Sciatic nerve (tissue), 2 donors: Measurements from ENCODE around the gene TSPAN14. TPM values are rescaled to one million over a fixed set of nuclear protein-coding genes. Genes with fewer than 3 reads are reported as not detected.

Source experiments
- ATAC-seq: fragments of 200-7000 bp; cut with Tn5 transposase; one replicate; pipeline ENCODE4 v1.9.1; 2020; ENCODE audit warnings: mild to moderate bottlenecking, moderate library complexity
- DNase-seq: peaks from one replicate; pipeline ENCODE4 v3.0.0-alpha.2; 2020; ENCODE audit warnings: low spot score
- intact Hi-C: fragments of 100-400 bp; cut with DNase I; formaldehyde crosslinking; loops from one replicate; pipeline ENCODE4 v1.14.2; 2022
- total RNA-seq: library from RNA; stranded (reverse); fragmentation: NEBNext Ultra II Directional; extraction: Animal tissue kit (Norgen Biotek cat#: 25700); gene quantifications from one replicate; pipeline ENCODE4 v1.2.1, GENCODE V29; 2021
- donor health status: DM: no; HTN: no; CAD: no.
- donor health status: DM: no; HTN: no; CAD: no.

Gene TSPAN14
- total RNA-seq, 1 donor from 2014 or later: 103 TPM

DNA sequence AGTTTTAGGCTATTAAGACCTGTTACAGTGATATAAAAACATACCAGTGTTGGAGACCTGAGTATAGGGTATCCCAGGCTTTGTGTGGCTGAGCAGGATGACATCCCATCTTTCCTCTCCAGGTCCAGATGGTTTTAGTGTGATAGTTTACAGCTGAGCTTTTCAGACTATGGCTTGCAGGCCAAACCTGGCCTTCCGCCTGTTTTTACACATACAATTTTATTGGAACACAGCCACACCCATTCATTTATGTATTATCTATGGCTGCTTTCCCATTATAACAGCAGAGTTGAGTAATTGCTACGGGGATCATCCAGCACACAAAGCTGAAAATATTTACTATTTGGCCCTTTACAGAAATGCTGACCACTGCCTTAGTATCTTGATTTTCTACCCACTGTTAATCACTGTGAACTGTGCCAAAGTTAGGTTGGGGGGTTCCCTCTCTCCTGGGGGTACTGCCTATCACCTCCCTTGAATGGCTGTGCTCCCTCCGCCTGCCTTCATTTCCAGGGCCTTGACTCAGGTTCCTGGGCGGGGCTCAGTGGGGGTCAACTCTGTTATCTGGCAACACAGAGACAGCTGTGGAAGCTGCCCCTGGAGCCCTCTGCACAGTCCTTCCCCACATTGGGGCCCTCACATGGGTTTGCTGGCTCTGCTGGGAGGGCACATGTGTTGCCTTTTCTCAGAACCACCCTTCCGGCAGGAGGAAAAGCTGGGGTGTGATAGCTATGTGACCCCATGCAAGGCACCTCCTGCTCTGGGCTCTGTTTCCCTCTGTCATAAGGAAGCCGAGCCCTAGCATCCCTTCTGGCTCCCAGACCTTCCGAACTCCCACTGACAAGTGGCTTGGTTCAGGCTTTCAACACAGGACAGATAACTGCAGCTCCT lies 43.3 kb downstream of the TSPAN14 start:
- ATAC-seq (peak; percentile 7), DNase-seq (no peak)
- intact Hi-C loops: loop anchor here (5.0 kb wide), 1 partner anchor 35 kb away; no protein-coding TSS in a partner anchor

DNA sequence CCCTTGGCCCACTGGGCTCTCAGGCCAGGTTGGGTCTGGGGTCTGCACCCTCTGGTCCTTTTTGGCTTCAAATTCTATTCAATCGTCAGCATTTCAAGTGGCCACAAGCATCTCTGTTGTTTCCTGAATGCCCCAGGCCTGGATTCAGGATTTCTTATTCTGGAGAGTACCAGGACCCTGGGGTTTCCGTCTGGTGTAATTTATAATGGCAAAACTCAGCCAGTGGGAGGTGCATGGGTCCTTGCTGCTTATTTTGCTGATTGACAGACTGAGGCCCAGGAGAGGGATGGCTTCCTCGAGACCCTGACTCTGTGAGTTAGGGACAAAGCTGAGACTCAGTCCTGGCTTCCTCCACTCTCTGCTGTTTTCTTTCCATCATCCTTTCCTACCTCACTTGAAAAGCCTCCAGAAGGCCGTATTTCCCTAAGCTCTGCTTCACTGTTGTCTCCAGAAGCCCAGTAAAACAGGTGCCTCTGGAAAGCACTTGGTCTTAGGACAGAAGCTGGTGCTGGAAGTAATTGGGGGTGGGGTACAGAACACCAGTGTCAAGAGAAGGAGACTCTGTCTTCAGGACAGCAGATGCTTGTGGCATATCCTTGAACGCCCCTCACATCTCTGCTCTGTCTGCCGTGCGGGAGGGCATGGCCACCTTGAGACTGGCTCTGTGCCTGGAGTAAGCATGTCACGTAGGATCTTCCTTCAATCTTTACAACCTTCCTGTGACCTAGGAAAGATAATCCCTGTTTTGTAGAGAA lies 44.1 kb downstream of the TSPAN14 start:
- ATAC-seq (peak; percentile 0), DNase-seq (no peak)
- intact Hi-C loops: loop anchor here (5.0 kb wide), 1 partner anchor 36 kb away; no protein-coding TSS in a partner anchor

DNA sequence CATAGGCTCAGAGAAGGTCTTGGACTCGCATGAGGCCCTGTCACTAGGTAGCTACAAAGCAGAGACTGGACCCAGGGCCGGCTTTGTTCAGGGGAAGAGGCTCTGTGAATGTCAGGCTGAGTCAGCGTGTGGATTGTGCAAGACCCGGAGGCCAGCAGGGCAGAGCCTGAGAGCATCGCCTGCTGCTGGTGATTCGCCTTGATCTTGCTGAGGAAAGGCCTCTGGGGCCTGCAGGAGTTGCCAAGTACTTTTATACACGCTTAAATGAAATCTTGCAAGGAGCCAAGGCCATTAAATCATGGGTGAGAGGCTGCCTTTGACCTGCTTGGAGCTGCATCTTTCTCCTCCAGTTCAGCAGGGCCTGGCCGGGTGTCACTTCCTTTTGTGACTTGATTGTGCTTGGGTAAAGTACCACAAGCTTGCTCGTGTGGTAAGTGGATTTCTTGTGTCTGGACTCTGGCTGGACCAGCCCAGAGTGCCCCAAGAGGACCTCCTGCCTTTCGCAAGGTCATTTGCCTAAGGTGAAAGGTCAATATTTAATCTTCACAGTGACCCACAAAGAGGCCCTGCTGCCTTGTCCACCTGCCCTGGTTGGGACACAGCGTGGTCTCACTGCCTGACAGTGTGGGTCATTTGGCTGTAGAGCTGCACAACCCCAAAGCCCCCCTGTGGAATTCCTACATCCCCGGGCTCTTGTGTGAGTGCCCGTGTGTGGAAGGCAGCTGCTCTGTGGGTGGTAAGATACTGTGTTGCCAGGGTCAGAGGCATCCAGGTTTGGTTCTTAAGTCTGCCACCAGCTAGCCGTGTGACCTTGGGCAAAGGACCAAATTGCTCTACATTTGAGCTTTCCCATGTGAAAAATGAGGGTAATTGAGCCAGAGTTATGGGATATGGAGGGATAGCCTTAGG lies 45.0 kb downstream of the TSPAN14 start:
- intact Hi-C loops: loop anchor here (5.0 kb wide), 1 partner anchor 37 kb away; no protein-coding TSS in a partner anchor
- peak; percentile 95 for ATAC-seq

DNA sequence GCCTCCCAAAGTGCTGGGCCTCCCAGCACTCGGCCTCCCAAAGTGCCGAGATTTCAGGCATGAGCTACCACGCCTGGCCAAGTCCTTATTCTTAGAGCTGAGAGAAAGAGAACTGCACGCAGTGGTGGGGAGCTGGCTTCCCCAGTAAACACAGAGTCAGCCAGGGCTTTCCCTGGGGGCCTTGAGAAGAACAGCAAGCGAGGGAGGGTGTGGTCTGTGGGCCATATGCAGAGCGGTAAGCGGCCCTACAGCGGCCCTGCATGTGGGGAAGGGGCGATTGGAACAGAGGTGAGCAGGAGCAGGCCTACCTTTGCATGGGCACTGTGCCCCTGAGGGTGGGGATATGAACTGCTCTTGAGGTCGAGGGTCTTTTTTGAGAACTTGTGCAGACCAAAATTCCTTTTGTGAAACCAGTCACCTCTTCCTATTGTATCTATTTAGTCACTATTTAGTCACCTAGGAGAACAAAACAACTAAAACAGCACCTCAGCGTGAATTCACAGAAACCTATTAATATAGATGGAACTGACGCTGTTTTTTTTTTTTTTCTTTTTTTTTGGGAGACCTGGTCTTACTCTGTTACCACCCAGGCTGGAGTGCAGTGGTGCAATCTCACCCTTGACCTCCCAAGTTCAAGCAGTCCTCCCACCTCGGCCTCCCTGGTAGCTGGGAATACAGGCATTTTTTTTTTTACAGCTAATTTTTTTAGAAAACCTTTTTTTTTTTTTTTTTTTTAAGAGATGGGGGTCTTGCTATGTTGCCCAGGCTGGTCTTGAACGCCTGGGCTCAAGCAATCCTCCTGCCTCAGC lies 46.7 kb downstream of the TSPAN14 start:
- intact Hi-C loops: loop anchor here (10.0 kb wide), 1 partner anchor 106 kb away; no protein-coding TSS in a partner anchor
- peak; percentile 59 for ATAC-seq
- DNase-seq: peak; percentile 76

More for the DNA sequence above, 45.0 kb downstream of the TSPAN14 start:
- DNase-seq: peak; percentile 93

DNA sequence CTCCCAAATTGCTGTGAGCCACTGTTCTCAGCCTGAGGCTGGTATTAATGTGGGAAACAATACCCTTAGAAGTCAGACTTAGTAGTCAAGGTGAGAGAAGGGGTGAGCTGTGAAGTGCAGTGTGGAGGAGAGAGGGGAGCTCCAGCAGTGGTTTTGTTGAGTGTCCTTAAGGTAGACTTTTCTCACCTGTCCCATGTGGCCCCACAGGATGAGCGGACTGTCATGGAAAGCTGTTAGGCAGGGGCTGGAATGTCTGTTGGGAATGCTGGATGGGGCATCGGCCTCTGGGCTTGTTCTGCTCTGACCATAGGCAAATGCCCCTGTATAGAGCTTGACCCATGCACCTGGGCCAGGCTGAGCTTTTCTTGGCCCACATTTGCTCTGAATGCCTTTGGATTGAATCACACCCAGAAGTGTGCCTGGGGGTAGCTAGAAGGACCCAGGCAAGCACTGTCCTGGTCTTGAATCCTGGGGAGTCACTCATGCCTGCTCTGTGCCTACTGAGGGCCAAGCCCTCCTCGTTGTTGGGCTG lies 47.3 kb downstream of the TSPAN14 start:
- DNase-seq (no peak), ATAC-seq (no peak)
- intact Hi-C loops: loop anchor here (10.0 kb wide), 1 partner anchor 107 kb away; no protein-coding TSS in a partner anchor

DNA sequence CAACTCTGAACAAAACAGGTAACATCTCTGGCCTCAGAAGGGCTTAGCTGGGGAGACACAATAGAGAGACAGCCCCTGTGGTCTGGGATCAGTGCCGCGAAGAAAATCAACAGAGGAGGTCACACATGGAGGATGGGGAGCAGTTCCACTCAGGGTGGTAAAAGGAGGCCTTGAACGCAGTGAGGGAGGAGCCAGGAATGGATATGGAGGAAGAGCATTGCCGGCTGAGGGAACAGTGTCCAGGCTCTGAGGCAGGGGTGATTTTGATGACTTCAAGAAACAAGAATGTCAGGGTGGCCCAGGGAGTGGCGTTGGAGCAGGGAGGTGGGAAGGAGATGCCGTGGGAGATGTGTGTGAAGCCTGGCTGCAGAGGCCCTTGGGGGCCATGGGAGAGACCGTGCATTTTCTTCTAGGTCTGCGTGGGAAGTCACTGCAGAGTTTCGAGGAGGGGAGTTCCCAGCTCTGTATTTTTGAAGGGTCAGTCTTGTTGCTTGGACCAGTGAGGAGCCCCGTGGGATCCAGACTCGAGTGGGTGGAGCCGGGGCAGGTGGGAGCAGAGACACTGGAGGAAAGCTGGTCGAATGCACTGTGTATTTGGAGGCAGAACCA lies 47.9 kb downstream of the TSPAN14 start:
- ATAC-seq: no peak
- no peak for DNase-seq
- intact Hi-C loops: loop anchor here (10.0 kb wide), 1 partner anchor 107 kb away; no protein-coding TSS in a partner anchor

DNA sequence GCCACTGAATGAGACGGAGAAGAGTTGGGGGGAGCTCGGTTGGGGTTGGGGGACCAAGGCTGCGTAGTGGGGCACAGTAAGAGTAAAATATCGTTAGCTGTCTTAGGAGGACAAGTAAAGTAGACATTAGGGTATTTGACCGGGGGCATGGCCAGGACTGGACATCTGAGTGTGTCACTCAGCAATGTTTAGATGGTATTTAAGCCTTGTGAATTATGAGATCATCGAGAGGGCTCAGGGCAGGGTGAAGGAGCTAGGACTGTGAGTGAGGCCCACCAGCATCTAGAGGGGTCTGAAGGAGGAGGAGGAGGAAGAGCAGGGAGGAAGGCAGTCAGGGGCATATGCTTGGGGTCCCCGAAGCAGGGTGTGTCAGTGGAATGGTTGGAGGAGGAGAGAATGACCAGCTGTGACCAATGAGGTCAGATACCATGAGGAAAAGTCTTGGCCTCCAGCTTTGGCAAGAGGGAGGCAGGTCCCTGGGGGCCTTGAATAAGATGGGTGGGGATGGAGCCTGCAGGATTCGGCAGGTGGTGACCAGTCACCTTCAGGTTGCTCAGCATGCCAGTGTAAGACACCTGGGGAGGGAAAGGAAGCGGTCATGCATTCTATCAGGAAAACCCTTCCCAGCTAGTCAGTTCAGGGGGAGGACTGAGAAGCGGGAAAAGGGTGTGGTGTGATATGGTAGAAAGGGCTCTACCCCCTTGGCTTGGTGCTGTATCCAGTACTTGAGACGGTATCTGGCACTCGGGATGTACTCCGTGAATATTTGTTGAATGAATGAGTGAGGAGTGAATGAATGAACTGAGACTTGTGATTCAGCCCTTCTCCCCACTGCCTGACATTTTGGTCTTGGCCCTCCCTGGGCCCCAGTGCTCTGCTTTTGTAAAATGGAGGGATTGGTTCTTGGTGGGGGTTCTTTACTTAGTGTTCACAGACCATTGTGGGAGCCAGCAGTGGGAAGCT lies 48.8 kb downstream of the TSPAN14 start:
- DNase-seq (no peak), ATAC-seq (no peak)
- intact Hi-C loops: loop anchor here (10.0 kb wide), 1 partner anchor 108 kb away; no protein-coding TSS in a partner anchor

DNA sequence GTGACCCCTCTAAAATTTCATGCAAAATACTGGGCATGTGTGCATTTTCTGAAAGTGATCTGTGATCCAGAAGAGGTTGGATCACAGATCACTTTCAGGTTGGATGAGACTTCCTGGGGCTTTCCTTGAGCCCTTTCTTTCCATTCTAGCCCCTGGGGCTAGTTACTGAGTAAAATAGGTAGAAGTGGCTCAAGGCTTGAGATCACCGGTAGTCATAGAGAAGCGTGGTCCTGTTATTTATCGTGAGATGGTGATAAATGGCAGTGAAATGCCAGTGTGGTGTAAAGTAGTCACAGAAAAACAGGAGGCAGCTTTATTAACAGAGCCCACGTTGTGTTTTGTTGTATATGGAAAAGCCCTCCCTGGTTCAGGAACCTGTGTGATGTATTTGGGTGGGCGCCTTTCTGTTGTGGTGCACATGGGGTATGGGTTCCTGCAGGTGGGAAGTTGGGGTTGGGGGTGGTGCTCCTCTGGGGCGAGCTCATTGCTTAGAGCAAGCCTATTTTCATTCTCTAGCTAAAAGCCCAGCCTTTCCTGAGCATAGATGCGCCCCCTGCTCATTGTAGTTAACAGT lies 49.6 kb downstream of the TSPAN14 start:
- no peak for DNase-seq
- ATAC-seq: no peak
- intact Hi-C loops: loop anchor here (10.0 kb wide), 1 partner anchor 109 kb away; no protein-coding TSS in a partner anchor

DNA sequence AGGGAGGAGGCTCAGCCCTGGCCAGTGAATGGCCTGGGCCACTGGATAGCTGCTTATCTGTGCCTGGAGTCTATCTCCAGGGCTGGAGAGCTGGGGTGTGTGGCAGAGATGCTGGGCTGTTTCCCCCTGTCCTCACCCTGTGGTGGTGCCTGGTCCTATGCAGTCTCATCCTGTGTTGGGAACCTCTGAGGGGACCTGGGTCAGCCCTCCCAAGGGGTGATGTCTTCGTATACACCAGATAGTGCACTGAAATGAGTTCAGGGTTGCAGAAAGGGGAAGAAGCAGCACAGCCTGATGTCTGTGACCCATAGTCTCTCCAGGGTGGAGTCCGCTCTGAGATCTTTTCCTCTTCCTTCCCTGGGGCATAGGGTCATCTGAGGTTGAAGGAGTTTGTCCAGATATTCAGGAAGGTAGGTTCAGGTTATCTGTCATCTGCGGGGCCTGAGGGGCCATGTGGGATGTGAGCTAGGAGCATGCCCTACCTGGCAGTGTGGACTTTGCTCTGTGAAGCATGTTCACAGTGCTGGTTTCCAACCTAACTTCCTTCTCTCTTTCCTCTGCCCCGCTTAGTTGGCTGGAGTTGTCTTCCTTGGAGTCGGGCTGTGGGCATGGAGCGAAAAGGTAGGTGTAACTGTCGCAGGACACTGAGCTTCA lies 50.2 kb downstream of the TSPAN14 start:
- DNase-seq: no peak
- intact Hi-C loops: loop anchor here (10.0 kb wide), 1 partner anchor 109 kb away; no protein-coding TSS in a partner anchor
- no peak for ATAC-seq

DNA sequence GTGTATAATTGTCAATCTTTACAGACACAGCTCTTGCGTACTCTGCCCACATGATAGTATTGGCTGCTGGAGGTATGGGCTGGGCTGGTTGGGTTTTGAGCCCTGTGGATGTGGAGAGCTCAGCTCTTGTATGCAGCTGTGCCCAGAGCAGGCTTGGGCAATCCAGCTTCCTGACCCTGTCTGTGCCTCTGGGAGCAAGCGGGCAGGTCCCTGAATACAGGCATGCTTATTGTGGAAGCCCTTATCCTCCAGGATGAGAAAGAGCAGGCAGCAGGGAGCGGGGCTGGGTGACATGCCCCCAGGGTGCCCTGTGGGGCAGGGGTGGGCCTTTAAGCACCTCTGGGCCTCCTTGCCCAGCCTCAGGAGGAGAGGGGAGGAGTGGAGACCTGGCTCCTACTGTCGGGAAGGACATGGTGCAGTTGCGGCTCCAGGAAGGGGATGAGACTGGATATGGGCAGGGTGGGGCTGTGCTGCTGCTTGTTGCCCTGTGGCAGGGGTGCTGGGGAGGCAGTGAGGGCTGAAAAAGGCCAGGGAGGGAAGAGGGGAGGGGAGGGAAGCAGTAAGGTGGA lies 50.9 kb downstream of the TSPAN14 start:
- DNase-seq (peak; percentile 60), ATAC-seq (peak; percentile 33)
- intact Hi-C loops: loop anchor here (10.0 kb wide), 1 partner anchor 110 kb away; no protein-coding TSS in a partner anchor

DNA sequence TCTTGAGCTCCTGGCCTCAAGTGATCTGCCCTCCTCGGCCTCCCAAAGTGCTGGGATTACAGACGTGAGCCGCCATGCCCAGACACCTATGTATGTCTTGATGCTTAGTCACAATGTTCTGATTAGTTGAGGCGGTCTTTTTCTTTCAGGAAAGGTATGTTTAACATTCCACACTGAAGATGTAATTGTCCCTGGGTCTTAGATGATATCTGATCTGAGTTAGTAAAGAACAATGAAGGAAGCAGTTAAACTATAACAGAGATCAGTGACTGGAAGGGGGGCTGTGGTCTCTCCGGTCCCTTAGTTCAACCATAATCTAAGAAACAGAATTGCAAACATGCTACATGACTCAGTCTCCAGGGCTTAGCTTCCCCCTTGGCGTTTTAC lies 52.1 kb downstream of the TSPAN14 start:
- ATAC-seq (no peak), DNase-seq (no peak)
- intact Hi-C loops: loop anchor here (10.0 kb wide), 1 partner anchor 111 kb away; no protein-coding TSS in a partner anchor

DNA sequence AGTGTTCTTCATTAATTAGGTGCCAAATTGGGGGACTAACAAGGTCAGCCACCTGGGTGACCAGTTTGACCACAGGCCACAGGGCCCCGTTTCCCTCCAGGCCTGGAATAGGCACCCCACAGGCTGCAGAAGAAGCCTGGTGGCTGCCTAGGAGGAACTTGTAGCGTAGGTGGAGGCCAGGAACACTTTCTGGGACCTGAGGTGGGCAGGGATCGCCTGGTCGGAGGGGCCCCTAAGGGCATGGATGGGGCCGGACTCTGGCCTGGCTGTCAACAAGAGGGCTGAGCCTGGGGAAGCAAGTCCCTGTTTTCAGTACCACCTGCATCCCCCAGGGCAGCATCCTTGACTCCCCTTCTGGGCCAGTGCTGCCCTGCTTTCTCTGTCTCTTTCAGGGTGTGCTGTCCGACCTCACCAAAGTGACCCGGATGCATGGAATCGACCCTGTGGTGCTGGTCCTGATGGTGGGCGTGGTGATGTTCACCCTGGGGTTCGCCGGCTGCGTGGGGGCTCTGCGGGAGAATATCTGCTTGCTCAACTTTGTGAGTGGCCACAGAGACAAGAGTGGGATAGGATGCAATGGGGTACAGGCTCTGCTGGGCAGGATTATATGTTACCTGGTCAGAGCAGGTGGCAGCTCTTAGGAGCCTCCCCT lies 52.9 kb downstream of the TSPAN14 start:
- ATAC-seq: no peak
- peak; percentile 53 for DNase-seq
- intact Hi-C loops: loop anchor here (10.0 kb wide), 1 partner anchor 112 kb away; no protein-coding TSS in a partner anchor

DNA sequence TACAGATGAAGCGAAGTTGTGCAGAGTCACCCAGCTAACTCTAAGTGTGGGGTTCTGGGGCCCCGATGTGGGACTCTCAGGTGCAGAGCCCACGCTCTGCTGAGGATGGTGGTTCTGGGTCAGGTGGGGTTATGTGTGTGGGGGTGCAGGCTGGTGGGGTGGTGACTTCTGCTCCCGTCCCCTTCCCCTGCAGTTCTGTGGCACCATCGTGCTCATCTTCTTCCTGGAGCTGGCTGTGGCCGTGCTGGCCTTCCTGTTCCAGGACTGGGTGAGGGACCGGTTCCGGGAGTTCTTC lies 54.9 kb downstream of the TSPAN14 start:
- ATAC-seq: no peak
- intact Hi-C loops: loop anchor here (10.0 kb wide), 1 partner anchor 114 kb away; no protein-coding TSS in a partner anchor
- DNase-seq: no peak
